ENCODE measurements around the gene SLC5A7. TPM values are rescaled to one million over a fixed set of nuclear protein-coding genes. Genes with fewer than 3 reads are reported as not detected.

The SLC5A7 gene
- total and polyA plus RNA-seq, 2 donors (not counting 3 experiments of a cell fraction or from before 2014, with no cell fraction given): not detected

DNA sequence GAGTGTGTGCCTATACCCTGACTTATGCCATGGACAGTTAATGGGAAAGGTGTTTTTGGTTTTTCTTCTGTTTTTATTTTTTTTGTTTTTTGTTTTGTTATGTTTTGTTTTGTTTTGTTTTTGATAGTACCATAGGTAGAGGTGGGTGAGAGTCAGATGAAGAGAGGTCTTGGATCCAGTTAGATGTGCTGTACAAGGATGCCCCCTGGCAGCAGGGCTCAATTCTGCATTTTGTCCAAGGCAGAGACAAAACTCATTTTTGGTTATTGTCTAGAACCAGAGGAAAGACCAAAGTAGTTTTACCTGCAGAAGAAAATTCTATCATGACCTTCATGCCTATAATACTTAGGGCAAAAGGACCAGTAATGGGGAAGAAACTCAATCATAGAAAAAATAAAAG is 48.5 kb downstream of the SLC5A7 start:
- Histone ChIP-seq H3K4me3 (replicated peaks in 1 of 3; ENCODE audit: insufficient read depth in 1 of 3, low read depth in 1 of 3, low read length in 3 of 3) (no peak overlapping the region), H2AFZ (ENCODE audit: low read depth, low read length) (no peak overlapping the region), H3K27ac (ENCODE audit: insufficient read depth, low read depth, low read length) (no peak overlapping the region), H3K4me2 (ENCODE audit: insufficient read depth, low read length) (no peak overlapping the region), H3K4me1 (ENCODE audit: control insufficient read depth, extremely low read depth, insufficient read depth, low read length) (no peaks in the 10 kb centered on the region), H4K20me1 (replicated peaks; ENCODE audit: control insufficient read depth, extremely low read depth, insufficient read depth, low read length) (no peaks in the 10 kb centered on the region), H3K36me3 (ENCODE audit: control insufficient read depth in 2 of 2, extremely low read depth in 1 of 2, insufficient read depth in 2 of 2, low read length in 2 of 2) (no peaks in the 10 kb centered on the region), H3K79me2 (ENCODE audit: control insufficient read depth, insufficient read depth, low read length) (no peaks in the 10 kb centered on the region), H3K9ac (replicated peaks; ENCODE audit: extremely low read depth, insufficient read depth, low read length) (no peak overlapping the region), H3K27me3 (ENCODE audit: control insufficient read depth in 2 of 2, insufficient read depth in 2 of 2, low read length in 2 of 2) (no peaks in the 10 kb centered on the region), H3K9me1 (replicated peaks; ENCODE audit: control insufficient read depth, extremely low read depth, insufficient read depth, low read length) (no peaks in the 10 kb centered on the region), H3K9me3 (replicated peaks; ENCODE audit: control insufficient read depth, insufficient read depth, low read length) (peaks cover 3% of the 10 kb centered on the region)
- POLR2A ChIA-PET: no interaction called here
- CTCF ChIA-PET: no interaction called here
- TF ChIP-seq EZH2 (IDR thresholded peaks at IDR 0.05; ENCODE audit: borderline replicate concordance, low read depth, low read length, severe bottlenecking) (no peak), FOS (IDR thresholded peaks at IDR 0.05; ENCODE audit: borderline replicate concordance, insufficient read depth, low read length) (no peak), GATA2 (IDR thresholded peaks at IDR 0.05; ENCODE audit: insufficient read depth, insufficient read length, low read depth, low read length) (no peak), MYC (IDR thresholded peaks at IDR 0.05; ENCODE audit: low read depth, low read length) (no peak), JUN (IDR thresholded peaks at IDR 0.05; ENCODE audit: borderline replicate concordance, insufficient read depth, insufficient read length, low read depth) (no peak), POLR2AphosphoS5 (IDR thresholded peaks at IDR 0.05; ENCODE audit: insufficient read depth, low read depth, low read length) (no peak), POLR2A (IDR thresholded peaks at IDR 0.05; ENCODE audit: low read depth, low read length) (no peak)
- TF ChIP-seq, protein P1, sequence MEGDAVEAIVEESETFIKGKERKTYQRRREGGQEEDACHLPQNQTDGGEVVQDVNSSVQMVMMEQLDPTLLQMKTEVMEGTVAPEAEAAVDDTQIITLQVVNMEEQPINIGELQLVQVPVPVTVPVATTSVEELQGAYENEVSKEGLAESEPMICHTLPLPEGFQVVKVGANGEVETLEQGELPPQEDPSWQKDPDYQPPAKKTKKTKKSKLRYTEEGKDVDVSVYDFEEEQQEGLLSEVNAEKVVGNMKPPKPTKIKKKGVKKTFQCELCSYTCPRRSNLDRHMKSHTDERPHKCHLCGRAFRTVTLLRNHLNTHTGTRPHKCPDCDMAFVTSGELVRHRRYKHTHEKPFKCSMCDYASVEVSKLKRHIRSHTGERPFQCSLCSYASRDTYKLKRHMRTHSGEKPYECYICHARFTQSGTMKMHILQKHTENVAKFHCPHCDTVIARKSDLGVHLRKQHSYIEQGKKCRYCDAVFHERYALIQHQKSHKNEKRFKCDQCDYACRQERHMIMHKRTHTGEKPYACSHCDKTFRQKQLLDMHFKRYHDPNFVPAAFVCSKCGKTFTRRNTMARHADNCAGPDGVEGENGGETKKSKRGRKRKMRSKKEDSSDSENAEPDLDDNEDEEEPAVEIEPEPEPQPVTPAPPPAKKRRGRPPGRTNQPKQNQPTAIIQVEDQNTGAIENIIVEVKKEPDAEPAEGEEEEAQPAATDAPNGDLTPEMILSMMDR (IDR thresholded peaks at IDR 0.05; ENCODE audit: extremely low read depth in 1 of 2, insufficient read depth in 1 of 2, low read depth in 1 of 2, low read length in 2 of 2): no peak
- TF ChIP-seq, protein P2, sequence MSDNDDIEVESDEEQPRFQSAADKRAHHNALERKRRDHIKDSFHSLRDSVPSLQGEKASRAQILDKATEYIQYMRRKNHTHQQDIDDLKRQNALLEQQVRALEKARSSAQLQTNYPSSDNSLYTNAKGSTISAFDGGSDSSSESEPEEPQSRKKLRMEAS (IDR thresholded peaks at IDR 0.05; ENCODE audit: insufficient read depth, insufficient read length): no peak
- DNase-seq (ENCODE audit: low read depth, low spot score) (no peak), FAIRE-seq (no peak)
- dilution Hi-C loops (cut with MboI; ENCODE audit: extremely low pct_ligation_motif_present, low sequenced_read_pairs): no loop called here
- BruUV-seq (replicated peaks): no TSS peak
- intact Hi-C loops (cut with micrococcal nuclease): no loop called here

All from endothelial cell of umbilical vein (primary cell).